Stimulated activated CD4-positive, alpha-beta T cell treated with anti-CD3 and anti-CD28 coated beads, Interleukin-1b, Interleukin-23, amount 100 ng/mL, for 48 hours (primary cell): Measurements from ENCODE around the gene ARFGAP2.
A peak's percentile ranks its signal among the peaks of the same experiment; 100 is the strongest.

ENCODE experiments used
- DNase-seq: peaks from one replicate; pipeline ENCODE4 v3.0.0-alpha.2; 2020

The ARFGAP2 gene

DNA sequence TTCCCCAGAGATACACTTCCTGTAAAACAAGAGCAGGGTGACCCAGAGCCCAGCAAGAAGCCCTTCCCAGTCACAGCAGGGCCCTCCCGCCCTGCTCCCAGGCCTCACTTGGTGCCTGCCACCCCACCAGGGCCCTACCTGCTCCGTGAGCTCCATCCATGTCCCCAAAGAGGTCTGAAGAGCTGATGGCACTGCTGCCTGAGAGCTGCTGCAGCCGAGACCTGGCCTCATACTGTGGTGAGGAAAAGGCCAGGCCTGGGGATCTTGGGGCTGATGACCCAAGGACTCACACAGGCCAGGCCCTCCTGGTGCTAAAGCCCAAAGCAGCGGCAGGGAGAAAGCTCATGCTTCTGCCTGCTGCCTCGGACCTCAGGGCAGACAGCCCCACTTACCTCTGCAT is 10.3 kb downstream of the ARFGAP2 start:
- DNase-seq = no peak

DNA sequence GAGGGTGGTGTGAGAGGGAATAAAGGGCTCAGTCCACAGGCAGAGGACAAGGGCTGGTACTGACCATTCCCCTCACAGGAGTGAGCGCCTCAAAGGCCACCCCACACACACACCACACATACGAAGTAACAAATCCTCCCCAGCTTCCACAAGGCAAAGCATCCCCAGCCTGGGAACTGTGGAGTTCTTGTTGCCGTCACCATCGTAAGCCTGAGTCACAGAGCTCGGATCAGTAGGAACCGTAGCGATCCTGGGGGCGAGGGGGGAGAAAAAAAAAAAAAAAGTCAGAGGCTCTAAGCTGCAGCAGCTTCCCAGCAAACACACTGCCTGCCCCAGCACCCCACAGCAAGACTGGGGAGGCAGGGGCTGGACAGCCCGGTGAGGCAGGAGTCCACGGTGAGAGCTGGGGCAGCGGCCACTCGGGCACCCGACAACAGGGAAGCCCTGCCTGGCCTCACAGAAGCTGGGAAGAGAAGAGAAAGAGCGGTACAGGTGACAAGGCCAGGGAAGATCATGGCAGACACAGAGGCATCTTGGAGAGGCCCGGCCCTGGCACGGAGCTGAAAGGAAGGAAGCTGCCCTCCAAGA is 11.3 kb downstream of the ARFGAP2 start:
- DNase-seq = no peak

DNA sequence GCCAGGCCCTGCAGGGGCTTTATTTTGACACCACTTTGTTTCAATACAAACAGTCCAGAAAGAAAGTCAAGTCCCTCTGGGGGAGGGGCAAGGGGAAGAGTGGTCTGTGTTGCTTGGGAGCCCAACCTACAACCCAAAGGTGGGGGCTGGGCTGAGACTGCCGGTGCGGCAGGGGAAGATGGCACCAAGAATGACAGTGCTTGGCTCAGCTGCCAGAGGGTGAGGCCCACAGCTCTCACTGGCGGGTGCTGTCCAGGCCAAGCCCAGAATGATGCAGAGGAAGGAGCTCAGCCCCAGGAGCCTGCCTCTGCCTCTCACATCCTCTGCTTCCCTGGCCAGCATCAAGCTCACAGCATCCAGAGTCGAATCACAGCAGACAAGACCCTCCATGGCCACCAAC is 12.4 kb downstream of the ARFGAP2 start:
- no peak for DNase-seq

DNA sequence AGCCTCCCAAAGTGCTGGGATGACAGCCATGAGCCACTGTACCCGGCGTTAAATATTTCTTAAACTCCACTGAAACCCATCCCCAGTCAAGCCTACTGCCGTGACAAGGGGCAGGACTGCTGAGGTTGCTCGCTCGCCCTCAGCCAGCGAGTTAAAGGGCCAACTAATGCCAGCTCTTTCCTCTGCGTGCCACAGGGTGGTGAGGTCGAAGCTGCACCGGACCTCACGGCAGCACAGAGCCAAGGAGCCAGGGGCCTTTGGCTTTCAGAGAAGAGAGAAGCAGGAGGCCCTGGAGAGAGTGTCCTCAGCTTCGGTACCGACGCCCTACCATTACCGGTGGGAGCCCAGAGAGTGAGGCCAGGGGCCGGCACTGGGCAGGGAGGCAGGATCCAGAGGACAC is 12.8 kb downstream of the ARFGAP2 start:
- no peak for DNase-seq

DNA sequence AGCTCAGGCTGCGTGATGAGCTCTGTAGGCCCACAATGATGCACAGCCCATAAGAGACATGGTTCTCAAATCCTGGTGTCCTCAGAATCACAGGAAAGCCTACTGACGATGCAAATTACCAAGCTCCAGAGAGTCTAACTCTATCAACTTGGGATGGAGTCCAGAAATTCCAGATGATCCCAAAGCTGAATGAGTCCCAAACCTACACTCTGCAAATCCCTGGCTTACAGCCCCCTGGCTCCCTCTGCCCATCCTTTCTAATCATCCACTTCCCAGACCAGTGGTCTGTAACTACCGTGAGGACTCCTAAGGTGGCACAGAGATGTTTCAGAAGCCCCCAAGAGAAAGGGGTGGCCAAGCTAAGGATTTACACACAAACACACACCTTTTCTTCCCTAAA is 13.5 kb downstream of the ARFGAP2 start:
- DNase-seq = no peak

DNA sequence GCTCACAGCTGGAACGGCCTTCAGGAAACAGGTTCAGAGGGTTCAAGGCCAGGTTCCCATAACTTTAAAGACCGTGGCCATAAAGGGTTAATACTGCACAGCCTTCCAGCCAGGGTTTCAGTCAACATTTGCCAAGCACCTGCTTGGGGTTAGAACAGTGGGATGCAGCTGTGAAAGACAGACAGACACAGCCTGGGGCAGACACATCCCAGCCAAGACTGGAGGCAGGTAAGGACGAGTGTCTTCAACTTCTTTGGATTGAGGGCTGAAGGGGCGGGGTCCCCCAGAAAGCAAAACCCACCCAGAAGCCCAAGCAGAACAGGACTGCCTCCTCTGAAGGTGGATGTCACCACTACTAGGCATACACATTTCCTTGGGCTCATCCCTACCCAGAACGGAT is 14.3 kb downstream of the ARFGAP2 start:
- no peak for DNase-seq

DNA sequence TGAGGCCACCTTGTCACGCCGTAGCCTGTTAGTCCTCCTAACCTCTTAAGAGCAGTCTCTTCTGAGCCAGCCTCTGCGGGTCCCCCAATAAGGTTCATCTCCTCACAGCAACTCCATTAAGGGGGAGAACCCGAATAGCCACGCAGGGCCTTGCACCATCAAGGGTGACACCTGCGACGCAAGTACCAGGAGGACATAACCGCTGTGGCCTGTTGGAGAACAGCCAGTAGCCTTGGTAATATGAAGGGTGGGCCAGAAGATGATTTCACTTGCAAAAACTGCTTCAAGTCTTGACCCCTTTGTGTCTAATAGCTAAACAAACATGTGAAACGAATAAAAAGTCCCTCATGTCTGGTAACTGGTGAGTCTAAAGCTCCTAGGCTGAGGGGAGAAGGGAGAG is 14.8 kb downstream of the ARFGAP2 start:
- DNase-seq = no peak

DNA sequence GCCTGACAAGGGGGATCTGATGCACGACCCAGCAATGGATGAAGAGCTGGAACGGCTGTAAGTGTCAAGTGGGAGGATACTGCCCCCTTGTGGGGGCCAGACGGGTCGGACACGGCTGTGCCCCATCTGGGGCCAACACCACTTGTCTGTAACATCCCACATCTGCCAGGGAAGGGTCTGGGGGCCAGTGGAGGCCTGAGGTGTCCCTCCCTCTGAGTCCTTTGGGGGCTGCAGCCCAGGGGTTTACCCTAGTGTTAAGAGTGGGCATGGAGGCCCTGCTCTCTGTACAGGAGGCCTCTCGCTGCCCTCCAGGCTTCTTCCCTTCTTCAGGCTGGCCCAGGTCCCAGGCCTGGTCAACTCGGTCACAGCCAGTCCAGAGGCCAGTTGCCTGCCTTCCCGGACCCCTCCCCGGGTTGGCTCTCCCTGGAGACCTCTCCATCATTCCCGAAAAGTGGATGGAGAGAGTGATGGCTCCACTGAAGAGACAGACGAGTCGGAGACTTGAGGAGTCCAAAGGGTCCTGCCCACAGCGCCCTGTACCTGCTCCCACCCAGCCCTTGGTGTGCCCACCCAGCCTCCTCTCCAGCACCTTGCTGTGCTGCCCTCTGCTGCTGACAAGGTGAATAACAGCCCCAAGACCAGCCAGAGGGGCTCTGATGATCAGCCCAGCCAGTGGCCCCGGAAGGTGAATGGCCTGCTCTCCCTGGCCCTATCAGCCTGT is 15.4 kb downstream of the ARFGAP2 start:
- peak; percentile 47 for DNase-seq

DNA sequence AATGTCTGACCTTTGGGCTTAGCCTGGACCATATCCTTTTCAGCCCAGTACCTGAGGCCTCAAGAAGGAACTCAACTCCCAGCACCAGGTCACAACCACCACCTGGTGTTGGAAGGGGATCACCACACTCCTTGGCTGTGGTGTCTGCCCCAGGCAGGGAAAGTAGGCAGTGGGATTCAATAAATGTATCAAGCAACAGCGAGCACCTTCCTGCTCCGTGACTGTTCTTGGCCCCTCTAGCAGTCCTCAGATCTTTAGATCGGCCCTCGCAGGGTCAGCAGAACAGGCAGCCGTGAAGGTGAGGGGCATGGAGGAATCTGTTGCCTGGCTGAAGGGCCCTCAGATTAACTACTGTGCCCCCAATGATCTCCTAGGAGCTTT is 15.9 kb downstream of the ARFGAP2 start:
- no peak for DNase-seq

DNA sequence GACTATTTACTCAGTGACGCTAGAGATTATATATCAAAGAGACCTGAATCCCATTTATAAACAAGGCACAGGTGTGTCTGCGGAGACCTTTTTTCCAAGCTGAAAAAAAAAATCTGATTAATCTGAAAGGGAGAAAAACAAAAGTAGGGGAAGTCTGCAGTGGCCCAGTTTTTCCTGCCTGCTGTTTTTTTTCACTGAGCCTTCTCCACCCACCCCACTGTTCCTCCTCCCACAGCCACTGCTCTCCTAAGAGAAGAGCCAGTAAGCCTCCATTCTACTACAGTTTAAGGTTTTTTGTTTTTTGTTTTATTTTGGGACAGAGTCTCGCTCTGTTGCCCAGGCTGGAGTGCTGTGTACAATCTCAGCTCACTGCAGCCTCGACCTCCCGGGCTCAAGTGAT is 18.4 kb downstream of the ARFGAP2 start:
- no peak for DNase-seq

DNA sequence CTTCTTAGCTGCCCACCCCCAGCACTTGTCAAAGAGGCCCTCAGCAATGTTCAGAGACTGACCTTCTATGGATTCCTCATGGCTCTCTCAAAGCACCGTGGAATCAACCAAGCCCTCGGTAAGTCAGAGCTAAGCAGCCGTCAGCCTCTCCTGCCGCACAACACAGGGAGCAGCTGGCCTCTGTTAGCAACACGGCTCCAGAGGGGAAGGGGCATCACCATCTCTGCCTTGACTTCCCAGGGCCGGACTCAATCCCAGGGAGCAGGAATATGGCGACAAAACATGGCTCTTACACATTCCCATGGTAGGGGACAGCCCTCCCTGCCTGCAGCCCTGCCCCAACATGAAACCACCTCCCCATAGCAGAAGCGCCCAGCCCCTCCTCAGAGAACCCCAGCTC is 18.9 kb downstream of the ARFGAP2 start:
- no peak for DNase-seq

DNA sequence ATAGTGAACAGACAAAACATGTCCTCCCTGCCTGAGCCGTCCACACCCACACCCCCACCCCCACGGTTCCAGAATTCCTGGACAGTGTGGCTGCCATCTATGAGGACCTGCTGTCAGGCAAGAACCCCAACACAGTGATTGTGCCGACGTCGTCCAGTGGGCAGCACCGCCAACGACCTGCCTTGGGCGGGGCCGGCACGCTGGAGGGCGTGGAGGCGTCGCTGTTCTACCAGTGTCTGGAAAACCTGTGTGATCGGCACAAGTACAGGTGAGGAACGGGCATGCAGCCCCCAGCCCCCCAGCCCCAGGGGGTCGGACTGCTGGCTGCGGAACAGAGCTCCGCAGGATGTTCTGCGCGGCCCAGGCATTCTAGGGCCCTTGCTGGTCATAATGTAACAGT is 19.7 kb downstream of the ARFGAP2 start:
- DNase-seq = no peak

DNA sequence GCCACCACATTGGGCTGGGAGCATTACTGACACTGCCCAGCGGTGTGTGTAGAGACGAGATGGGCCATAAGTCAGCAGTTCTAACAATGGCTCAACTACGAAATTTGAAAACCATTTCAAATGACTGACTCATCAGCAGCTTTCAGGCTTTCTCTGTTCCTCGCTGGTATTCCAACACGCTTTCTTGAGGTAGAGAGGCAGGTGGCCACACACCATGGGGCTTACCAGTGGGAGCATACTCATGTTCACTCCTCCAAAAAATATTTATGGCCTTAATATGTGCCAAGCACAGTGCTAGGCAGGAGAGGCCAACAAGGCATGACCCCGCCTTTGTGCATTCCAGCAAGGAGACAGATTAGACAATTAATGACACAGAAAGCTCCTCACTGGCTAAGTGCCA is 20.3 kb downstream of the ARFGAP2 start:
- no peak for DNase-seq

DNA sequence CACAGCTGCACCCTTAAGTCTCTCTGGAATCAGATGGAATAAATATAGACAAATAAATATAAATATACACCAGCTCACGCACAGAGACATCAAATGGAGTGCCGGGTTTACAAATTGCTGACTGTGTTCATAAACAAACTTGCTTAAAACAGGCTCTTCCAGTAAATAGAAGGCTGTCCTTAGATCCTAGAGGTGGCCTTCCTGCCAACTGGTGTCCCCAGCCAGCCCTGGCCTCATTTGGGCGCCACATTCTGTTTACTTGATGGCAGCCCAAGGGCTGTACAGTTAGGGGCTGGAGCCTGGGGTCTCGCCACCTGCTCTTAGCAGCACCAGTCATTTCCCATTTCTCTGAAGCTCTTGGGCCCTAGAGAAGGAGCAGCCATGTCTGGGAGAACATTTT is 20.8 kb downstream of the ARFGAP2 start:
- no peak for DNase-seq

DNA sequence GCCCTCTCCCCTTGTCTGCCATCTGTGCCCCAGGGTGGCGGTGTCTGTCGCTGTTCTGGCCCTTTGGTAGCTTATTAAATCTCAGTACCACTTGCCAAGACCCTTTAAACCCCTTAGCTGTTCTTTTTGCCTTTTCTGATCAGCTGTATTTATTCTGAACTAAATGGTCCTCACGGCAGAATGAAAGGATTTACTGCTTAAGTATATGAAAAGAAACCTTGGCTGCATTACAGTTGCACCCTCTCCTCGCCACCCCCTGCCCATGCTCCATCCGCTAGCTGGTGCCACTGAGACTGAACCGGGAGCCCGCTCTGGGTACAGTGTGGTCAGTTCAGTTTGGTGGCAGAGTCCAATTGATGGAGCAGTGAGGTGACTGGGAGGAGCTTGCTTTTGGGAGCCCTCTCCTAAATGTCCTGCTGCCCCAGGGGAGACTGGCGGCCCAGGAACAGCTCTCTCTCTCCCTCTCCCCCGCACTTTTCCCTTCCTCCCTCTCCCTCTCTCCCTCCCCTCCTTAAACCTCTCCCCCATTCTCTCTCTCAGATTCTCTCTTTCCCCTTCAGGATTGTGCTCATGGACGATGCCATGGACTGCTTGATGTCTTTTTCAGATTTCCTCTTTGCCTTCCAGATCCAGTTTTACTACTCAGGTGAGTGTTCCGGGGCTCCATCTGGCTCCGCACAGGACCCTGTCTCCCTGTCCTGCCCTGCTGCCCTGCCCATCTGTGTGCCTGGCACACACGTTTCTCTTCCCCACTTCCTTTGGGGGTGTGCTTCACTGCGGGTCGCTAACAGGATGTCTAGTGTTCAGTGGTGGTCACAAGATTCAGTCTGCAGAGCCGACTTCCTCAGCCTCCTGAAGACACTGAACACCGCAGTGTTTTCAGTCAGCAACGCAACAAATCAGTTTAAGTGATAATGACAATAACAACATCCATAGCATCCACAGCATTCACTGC is 21.8 kb downstream of the ARFGAP2 start:
- no peak for DNase-seq

DNA sequence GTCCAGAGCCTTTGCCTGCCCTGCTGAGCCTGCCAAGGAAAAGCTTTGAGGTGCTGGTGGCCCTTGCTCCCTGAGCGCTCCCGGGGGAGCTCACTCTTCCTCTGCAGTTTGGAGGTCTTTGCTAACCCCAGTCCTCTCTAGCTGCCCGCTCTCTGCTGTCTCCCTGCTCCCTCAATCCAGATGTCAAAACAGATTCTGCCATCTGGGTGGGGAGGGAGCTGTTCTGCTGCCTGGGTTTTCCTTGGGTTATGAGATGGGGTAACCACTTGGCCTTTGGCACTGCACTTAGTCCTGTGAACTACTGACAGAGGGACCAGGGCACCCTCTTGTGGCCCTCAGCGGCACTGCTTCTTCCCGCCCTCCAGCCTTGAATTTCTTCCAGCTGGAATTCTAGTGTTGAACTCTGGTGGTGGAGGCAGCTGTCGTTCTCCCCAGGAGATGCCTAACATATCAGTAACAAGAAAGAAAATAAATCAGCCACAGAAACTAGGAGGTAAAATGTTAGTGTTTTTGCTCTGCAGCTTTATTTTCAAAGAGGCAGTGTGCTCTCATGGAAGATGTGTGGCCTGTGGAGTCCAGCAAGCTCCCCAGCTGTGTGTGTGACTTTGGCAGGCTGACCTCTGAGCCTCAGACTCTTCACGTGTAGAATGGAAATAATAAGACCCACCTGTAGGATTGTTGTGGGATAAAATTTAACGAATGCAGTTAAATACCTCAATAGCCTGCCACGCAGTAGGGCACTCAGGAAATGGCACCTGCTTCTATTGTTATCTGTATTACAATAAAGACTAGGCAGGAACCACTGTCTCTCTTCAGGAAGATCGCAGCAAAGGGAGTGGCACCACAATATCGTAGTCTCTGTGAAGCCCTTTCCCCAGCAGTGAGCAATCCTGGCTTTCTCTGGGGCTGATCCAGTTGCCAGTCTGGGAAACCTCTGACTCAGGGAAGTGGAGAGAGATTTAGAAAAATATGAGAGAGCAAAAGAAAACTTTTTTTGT is 23.4 kb downstream of the ARFGAP2 start:
- DNase-seq = peak; percentile 51

DNA sequence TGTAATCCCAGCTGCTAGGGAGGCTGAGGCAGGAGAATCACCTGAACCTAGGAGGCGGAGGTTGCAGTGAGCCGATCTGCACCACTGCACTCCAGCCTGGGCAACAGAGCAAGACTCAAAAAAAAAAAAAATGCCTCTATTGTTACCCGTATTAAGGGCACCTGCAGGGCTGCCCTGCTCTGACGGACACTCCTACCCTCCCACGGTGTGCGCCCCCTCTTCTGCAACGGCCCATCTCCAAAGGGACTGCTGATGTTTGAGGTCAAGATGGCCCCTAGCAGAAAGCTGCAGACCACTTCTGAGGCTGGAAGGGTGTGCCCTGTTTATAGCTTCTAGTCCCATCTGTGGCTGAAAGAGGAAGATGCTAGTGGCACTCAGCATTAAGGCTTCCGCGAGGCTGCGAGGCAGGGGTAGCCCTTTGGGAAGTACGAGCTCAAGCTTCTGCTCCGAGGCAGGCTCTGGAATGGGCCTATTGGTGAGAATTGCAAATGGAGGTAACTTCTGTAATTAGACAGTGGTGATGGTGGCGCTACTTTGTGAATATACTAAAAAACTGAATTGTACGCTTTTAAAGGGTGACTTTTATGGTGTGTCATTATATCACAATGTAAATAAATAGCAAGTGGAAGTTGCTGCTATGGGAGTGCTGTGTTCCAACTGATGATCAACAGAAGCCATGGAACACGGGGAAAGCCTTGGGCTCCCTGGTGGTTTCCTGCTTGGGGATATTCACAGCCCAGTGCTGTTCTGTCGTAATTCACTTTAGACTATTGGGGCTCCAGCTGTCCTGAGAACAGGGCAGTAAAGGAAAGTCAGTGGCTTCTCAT is 24.3 kb downstream of the ARFGAP2 start:
- no peak for DNase-seq

DNA sequence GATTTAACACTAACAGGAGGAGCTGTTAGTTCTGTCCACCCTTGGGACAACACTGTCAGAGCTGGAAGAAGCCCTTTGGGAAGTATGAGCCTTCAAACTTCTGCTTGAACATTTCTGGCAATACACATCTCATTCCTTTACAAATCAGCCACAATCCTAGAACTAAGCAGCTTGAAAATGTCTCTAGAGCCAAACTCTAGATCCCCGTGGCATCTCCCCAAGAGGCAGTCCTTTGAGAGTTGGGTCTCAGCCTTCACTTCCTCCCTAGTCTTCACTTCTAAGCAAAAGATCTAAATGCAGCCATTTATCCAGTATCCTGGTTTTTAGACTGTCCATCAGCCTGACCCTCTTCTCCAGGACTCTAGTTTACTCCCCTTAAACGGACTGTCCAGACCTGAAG is 26.9 kb downstream of the ARFGAP2 start:
- no peak for DNase-seq

DNA sequence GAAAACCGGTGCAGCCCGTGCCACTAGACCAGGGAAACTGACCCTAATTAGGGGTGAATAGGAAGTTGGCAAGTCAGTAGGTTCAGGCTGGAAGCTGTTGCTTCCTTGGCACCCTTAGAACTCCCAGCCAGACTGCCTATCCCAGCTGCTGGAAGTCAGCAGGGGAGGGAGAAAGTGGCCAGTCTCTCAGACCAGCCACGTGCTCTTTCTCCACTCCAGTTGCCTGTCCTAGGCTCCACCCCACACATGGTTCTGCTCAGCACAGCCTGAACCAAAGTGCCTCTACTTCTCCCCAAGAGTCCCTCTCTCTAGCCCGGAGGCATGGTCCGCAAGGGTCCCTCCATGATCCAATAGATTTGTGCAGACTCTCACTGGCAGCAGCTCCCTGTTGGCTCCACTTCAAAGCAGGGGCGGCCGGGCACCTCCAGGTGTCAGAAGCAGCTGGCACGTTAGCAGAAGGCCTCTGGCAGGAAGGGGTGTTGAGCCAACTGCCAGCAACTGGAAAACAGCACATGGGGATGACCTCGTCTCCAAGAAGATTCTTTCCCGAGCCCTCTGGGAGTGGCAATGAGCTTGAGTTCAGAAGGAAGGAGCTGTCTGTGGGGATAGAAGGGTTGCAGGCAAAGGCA is 27.7 kb downstream of the ARFGAP2 start:
- no peak for DNase-seq

DNA sequence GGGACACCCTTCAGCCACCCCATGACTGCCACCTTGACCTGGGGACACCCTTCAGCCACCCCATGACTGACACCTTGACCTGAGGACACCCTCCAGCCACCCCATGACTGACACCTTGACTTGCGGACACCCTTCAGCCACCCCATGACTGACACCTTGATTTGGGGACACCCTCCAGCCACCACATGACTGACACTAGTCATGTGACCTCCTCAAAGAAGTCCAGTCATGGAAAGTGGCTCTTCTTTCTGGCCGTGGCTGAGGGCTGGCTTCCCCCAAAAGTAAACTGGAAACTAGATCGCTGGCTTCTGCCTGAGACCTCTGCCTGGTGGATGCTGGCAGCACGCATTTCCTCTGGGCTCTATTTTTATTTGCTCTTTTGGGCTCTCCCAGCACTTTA is 28.4 kb downstream of the ARFGAP2 start:
- no peak for DNase-seq

DNA sequence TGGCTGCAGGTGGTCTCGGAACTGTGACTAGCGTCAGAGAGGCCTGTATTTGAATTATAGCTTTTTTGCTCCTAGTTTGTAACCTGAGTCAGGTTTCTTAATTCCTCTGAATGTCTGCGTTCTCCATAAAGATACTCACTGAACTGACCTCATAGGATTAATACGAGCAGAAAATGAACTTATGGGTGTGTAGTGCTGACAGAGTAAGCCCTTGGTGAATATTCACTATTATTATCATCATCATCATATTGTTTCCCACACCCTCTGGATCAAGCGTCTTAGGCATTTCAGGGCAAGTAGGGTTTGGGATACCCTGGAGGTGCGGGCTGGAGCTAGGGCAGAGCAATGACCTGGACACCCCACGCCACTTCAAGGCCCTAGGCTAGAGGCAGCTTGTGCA is 29.0 kb downstream of the ARFGAP2 start:
- DNase-seq = no peak
